ENCODE data around the gene ATP6V0A1.

DNA sequence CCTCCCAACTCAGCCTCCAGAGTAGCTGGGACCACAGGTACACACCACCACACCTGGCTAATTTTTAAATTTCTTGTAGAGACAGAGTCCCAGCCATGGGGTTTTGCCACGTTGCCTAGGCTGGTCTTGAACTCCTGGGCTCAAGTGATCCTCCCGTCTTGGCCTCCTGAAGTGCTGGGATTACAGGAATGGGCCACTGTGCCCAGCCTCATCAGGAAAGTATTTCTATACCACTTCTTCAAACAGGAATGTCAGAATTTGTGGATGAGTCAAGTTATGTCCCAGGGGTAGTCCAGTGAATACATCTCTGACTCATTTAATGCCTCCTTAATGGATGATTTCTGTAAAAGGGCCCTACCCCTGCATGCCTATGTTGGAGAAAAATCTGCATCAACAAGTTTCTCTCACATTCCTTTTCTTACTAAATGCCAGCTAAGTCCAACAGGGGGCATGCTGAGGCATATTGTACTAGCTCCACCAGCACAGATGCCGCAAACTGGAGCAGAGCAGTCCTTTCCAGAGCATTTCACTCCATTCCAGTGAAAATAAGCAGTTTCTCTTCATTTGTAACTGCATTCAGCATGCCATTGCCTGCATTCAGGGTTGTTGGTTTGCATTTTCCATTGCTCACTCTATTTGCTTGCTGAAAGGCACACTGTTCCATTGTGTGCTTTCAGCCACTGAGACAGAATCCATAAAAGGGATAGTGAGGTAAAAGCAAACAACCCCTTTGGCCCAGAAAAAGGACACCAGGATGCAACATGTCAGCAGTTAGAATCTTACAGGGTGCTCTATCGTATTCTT, 30.3 kb upstream of the ATP6V0A1 start:
- TF ChIP-seq EZH2 (IDR thresholded peaks at IDR 0.05; ENCODE audit: borderline replicate concordance, low read depth, low read length, poor library complexity, severe bottlenecking), result no peak
- TF ChIP-seq, protein P1, sequence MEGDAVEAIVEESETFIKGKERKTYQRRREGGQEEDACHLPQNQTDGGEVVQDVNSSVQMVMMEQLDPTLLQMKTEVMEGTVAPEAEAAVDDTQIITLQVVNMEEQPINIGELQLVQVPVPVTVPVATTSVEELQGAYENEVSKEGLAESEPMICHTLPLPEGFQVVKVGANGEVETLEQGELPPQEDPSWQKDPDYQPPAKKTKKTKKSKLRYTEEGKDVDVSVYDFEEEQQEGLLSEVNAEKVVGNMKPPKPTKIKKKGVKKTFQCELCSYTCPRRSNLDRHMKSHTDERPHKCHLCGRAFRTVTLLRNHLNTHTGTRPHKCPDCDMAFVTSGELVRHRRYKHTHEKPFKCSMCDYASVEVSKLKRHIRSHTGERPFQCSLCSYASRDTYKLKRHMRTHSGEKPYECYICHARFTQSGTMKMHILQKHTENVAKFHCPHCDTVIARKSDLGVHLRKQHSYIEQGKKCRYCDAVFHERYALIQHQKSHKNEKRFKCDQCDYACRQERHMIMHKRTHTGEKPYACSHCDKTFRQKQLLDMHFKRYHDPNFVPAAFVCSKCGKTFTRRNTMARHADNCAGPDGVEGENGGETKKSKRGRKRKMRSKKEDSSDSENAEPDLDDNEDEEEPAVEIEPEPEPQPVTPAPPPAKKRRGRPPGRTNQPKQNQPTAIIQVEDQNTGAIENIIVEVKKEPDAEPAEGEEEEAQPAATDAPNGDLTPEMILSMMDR (conservative IDR thresholded peaks at IDR 0.05; ENCODE audit: low read depth, low read length), result peak; percentile 60
